H1 (cell line): ENCODE measurements around the gene ERVFRD-1. TPM values are rescaled to one million over a fixed set of nuclear protein-coding genes. Genes with fewer than 3 reads are reported as not detected.

Experiments used
- BCL11A ChIP-seq, 2 experiments: IDR thresholded peaks; one replicate each; pipeline ENCODE4 v1.6.1; 2011; ENCODE audit warnings: low read depth in 2 of 2, low read length in 2 of 2, mild to moderate bottlenecking in 2 of 2
- KDM4A ChIP-seq: IDR thresholded peaks from one replicate; pipeline ENCODE4 v1.7.1; 2012; ENCODE audit warnings: low read depth, mild to moderate bottlenecking, moderate library complexity, low read length, inconsistent platforms; ENCODE audit not compliant: severe bottlenecking
- MAFK ChIP-seq: IDR thresholded peaks from 2 replicates; pipeline ENCODE4 v1.6.1; 2012; ENCODE audit warnings: low read depth, mild to moderate bottlenecking, improper control_type of control experiment, low read length
- POLR2AphosphoS5 ChIP-seq: IDR thresholded peaks from 2 replicates; pipeline ENCODE4 v1.6.1; 2011; ENCODE audit warnings: low read depth, low read length
- polyA plus RNA-seq, 7 experiments: library from polyadenylated mRNA; depleted of rRNA in 3 of 7; stranded (reverse) in 5 of 7; unstranded in 2 of 7; fragments of >200 nt in 5 of 7; fragments of 200-250 nt in 2 of 7; gene quantifications; 1 replicate in 5 of 7; 2 replicates in 1 of 7; 4 replicates in 1 of 7; pipeline versions ENCODE4 v1.2.1 to v1.2.3, GENCODE V29; 2011 to 2013; ENCODE audit warnings: missing spikeins in 2 of 7, mixed read lengths in 2 of 7
- total RNA-seq: library from RNA; stranded (reverse); fragmentation: NEBNext Ultra II Directional; extraction: Animal tissue kit (Norgen Biotek cat#: 25700); gene quantifications from 2 replicates; pipeline ENCODE4 v1.2.1, GENCODE V29; 2021
- TF ChIP-seq, protein P1 (sequence below): IDR thresholded peaks from 2 replicates; pipeline ENCODE4 v1.6.1; 2012; ENCODE audit warnings: inconsistent platforms

ERVFRD-1 gene
- total and polyA plus RNA-seq, 2 of the 8 experiments (the other 6 are each of a cell fraction or from before 2014, with no cell fraction given), result not detected

- TF ChIP-seq KDM4A (no peak), MAFK (no peak), POLR2AphosphoS5 (no peak), BCL11A (IDR thresholded peaks at IDR 0.05; ENCODE audit: low read depth in 2 of 2, low read length in 2 of 2) (no peak)
- TF ChIP-seq, protein P1, sequence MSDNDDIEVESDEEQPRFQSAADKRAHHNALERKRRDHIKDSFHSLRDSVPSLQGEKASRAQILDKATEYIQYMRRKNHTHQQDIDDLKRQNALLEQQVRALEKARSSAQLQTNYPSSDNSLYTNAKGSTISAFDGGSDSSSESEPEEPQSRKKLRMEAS, result no peak
- TF ChIP-seq, all 59 proteins: peak for 0
Observed at GRCh38 chr6:11080296-11080695, 31.2 kb downstream of the ERVFRD-1 start (continued).
